ENCODE results near the gene CCDC187.
A peak's percentile ranks its signal among the peaks of the same experiment; 100 is the strongest.

CCDC187 gene

DNA sequence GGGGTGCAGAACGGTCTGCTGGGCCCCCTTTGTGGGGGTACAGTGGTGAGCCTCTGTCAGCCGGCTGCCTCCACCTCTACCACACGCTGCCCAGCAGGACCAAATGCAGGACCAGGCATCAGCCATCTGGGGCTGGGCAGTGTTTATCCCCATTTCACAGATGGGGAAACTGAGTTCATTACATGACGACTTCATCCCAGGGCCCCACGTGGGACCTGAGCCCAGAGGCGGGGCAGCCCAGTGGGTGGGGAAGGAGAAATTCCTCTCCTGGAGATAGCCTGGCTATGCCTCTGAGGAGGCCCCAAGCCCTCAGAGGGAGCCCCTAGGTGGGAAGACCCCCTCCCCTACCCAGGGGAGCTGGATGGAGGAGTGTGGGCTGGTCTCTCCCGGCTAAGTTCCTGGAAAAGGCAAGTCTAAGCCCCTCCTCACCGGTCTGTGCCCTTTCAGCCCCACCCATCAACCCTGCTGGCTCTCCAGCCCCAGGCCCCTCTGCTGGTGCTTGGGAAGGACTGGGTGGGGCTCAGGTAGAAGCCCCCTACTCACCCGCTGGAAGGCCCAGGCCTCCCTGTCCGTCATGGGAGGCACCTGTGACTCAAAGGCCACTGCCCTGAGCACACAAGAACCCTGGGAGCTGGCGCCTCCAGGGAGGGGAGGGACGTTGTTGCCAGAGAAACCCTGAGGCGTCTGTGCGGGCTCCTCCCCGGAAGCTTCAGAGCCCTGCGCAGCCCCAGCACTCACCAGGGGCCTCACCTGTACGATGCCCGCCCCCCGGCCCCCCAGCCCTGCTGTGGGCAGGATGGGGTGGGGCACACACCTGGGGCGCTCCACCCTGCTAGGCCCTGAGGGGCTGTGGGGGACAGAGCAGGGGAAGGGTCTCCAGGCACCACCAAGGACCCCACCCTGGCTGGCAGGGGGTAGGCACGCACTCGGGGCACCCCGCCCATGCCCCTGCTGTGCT, 7.4 kb upstream of the CCDC187 start:
- peak; percentile 24 for DNase-seq

DNA sequence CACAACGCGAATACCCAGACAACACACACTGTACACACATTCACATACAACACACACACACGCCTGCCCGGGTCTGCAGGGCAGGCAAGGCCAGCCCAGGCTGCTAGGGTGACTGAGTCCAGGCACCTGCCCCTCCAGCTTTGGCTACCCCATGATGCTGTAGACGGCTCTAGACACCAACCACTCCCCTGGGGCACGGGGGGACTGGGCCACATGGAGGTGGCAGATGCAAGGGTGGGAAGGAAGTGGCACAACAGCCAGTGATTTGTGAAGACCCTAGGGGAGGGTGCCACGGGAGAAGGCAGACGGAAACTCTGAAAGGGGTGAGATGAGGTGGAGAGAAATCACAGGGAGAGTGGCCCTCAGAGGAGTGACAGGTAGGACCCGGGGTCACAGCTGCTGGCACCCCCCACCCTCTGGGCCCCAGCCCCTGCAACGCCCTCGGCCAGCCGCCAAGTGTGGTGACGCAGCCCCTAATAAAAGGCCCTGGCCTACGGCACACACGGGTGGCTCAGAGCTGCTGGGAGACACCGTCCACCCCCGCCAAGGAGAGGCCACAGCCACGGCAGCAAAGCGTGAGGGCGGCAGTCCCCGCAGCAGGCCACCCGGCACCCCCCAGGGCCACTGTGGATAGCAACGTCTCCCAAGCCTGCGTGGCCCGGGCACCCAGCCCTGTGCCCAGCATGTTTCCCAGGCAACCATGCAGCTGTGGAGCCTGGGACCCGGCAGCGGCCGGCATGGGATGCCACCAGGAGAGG, 6.6 kb upstream of the CCDC187 start:
- DNase-seq: no peak

- no peak for DNase-seq
Measured at GRCh38 chr9:136309806-136310220, 5.9 kb upstream of the CCDC187 start.

DNA sequence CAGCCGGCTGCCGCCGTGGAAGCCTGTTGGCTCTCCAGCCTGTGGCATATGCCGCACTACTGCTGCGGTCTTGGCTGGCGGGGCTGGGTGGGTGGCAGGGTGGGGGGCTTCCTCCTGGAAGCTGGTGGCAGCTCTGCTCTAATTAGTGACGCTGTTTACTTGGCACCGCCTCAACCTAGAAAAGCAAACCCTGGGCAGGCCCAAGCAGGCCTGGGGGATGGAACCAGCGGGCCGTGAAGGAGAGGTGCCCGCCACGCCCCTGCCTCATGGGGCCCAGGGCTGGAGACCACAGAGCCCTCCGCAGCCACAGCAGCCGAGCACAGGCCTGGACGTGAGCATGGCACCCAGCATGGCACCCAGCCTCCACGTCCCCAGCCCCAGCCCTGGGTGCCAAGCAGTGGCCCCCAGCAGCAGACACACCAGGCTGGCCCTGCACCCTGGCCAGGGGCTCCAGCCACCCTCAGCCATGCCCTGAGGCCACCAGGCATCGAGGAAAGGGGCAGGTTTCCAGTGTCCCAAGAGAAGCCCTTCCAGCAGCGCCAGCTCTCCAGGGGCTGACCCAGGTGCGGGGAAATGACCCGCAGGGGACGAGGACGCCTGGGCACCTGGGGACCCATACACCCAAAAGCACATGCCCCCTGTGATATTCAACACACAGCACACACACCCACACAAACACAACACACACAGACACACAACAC, 5.4 kb upstream of the CCDC187 start:
- DNase-seq: no peak

DNA sequence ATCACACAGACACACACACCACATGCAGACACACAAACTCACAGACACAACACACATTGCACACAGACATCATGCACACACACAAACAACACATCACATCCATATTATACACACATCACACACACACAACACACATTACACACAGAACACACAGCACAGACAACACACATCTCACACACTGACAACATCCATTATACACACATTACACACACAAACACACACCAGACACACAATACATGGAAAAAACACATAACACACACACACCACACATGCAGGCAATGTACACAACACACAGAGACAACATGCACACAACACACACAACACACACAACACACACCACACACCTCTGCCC, 4.8 kb upstream of the CCDC187 start:
- DNase-seq: no peak

GRCh38 chr9:136308006-136308701, 4.3 kb upstream of the CCDC187 start:
- DNase-seq: no peak

DNA sequence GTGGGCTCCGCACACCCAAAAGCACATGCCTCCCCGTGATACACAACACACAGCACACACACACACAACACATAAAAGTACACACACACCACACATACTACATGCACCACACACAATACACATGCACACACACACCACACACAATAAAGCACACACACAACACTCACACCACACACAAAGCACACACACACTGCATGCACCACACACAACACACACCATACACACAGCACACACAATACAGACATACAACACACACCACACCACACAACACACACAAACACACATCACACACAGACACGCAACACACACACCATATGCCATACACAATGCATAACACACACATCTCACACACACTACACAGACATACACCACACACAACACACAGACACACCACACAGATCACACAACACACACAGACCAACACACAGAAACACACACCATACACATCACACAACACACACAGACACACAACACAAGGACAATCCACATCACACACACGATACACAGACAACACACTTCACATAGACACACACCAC, 3.4 kb upstream of the CCDC187 start:
- no peak for DNase-seq

GRCh38 chr9:136306211-136307208, 2.6 kb upstream of the CCDC187 start:
- no peak for DNase-seq

GRCh38 chr9:136305804-136306203, 1.9 kb upstream of the CCDC187 start:
- DNase-seq: no peak

- no peak for DNase-seq
Measured at GRCh38 chr9:136304981-136305380, 1.1 kb upstream of the CCDC187 start.

DNA sequence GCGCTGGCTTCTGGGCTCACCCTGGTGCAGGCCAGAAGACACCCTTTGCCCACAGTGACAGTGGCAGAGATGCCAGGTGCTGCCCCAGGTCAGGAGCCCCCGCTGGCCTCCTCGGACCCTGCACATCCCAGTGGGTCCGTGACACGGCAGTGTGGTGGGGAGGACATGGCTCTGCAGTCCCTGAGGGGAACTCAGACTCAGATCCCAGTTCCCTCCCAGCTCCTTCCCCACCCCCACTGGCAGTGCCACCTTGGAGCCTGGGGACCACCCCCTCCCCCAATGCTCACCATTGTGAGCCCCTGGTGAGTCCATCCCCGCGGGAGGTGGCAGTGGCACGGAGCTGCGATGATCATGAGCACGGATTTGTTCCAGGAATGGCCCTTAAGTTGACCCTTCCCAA, 562 bp upstream of the CCDC187 start:
- DNase-seq: no peak

GRCh38 chr9:136303066-136303824, 649 bp downstream of the CCDC187 start:
- no peak for DNase-seq

- no peak for DNase-seq
Measured at GRCh38 chr9:136302527-136302926, 1.4 kb downstream of the CCDC187 start.

GRCh38 chr9:136300866-136301265, 3.0 kb downstream of the CCDC187 start:
- DNase-seq: no peak

GRCh38 chr9:136300016-136300545, 3.8 kb downstream of the CCDC187 start:
- DNase-seq: no peak

GRCh38 chr9:136299541-136299940, 4.4 kb downstream of the CCDC187 start:
- DNase-seq: no peak

DNA sequence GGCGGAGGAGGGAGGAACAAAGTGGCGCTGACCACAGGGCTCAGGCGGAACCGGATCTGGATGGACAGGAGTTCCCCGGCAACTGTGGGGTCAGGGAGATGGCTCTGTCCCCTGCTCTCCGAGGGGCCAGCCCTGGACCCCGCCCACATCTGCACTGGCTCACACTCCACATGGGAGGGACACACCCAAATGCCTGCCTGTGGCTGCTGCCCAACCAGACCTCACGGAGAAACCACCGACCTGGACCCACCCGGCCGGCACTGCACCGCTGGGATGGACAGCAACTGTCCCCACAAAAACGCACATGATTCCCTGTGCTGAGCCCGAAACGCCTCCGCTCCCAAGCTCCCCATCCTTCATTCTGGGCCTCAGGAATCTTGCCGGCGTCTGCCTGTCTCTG, 4.8 kb downstream of the CCDC187 start:
- no peak for DNase-seq

DNA sequence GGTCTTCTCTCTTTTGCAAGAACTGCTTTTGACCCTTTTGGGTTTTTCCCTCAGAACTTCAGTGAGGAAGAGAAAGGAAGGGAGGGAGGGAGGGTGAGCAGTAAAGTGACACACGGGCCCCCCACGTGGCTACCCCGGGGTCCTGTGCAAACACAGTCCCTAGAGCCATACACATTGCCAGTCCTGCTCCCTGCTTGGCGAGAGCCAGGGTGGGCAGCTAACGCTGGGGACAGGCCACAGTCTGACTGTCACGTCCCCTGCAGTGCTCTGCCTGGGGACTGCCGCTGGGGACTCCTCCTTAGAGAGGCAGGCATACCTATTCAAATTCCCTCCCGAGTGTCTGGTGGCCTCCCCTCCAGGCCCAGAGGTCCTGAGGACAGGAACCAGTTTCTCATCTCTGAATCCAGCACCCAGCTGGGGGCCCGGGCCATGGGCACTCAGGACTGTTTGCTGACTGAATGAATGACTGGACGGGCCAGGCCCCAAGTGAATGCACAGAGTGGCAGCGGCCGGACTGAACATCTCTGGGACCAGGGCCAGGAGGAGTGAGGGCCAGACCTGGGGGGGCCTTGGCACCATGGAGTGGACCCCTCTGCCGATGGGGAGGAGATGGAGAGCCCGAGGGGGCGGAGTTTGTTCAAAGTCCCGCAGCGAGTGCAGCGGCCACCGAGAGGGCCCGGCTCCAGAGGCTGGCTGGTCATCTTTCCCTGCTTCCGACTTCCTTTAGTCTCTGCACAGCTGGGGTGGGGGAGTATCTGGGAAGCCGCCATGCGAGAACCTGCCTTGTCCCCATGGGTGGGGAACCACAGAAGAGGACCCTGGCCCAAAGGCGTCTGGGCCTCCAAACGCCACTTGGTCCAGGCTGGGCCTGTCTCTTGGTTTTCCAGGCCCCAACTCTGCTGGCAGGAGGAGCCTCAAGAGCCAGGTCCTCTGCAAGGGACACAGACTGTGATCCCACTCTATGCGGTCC, 5.8 kb downstream of the CCDC187 start:
- DNase-seq: no peak

Data from CD4-positive, alpha-beta T cell treated with Interleukin-6 for 4 hours (primary cell).